Skin epidermis (tissue), 12 donors: ENCODE data around the gene SOX5.
"Not testable (repeated sequence)": the region's sequence is repeated elsewhere in the genome, so short reads cannot be mapped to it uniquely, and the experiment has no call there.

ENCODE experiments used
- H3K27ac ChIP-seq, 21 experiments: fragments of 200-600 bp; sonication (generic) in 11 of 21; one replicate each; pipeline ENCODE4 v1.5.0; 2020; ENCODE audit warnings: mild to moderate bottlenecking in 3 of 21, inconsistent platforms in 2 of 21, moderate library complexity in 2 of 21
- H3K4me3 ChIP-seq, 7 experiments: fragments of 200-600 bp; sonication (generic) in 2 of 7; one replicate each; pipeline ENCODE4 v1.5.0; 2020; ENCODE audit warnings: inconsistent platforms in 2 of 7, mild to moderate bottlenecking in 2 of 7, moderate library complexity in 1 of 7

SOX5 gene

GRCh38 chr12:23528316-23528715 lies 421.2 kb downstream of the SOX5 start:
- Histone ChIP-seq H3K27ac (no peak overlapping the region), H3K4me3 (no peak overlapping the region)

DNA sequence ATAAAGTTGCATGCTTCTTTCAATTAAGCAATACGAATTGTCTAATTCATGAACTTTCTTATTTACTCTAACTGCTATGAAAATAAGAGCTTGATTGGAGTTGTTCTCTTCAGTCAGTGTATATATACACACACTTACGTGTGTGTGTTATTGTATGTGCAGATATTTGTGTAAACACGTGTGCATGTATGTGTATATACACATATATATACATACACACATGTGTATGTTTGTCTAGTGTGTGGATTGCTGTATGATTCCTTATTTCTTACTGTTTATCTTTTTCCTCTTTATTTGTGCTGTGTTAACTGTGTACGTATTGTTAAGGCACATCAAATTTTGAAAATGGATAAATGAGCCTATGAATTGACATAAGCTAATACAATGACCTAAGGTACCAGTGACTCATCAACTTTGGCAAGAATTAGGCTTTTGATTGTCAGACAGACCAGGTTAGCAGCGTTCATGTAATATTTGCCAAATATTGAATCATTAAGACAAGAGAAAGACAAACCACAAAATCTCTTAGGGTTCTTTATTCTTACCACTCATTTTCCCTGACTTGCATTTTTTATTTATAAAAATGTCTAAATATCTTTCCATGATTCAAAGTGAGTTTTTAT lies 423.9 kb downstream of the SOX5 start:
- no peak overlapping the region for H3K4me3 ChIP-seq
- H3K27ac ChIP-seq: no peak overlapping the region

DNA sequence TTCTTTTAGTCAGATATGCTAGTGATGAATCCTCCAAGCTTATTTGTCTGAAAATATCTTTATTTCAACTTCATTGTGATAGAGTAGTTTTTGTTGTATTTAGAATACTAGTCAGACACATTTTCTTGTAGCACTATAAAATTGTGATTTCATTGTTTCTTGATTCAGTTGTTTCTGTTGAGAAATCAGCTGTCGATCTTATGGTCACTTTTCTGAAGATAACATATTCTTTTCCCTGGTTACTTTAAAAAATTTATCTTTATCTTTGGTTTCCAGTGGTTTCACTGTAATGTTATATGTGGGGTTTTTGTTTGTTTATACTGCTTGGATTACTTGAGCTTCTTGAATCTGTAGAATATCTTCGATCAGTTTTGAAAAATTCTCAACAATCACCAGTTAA lies 426.1 kb downstream of the SOX5 start:
- Histone ChIP-seq H3K27ac (no peak overlapping the region), H3K4me3 (no peak overlapping the region)

DNA sequence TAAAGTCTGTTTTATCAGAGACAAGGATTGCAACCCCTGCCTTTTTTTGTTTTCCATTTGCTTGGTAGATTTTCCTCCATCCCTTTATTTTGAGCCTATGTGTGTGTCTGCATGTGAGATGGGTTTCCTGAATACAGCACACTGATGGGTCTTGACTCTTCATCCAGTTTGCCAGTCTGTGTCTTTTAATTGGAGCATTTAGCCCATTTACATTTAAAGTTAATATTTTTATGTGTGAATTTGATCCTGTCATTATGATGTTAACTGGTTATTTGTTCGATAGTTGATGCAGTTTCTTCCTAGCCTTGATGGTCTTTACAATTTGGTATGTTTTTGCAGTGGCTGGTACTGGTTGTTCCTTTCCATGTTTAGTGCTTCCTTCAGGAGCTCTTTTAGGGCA lies 430.0 kb downstream of the SOX5 start:
- H3K4me3 ChIP-seq, H3K27ac ChIP-seq: not testable (repeated sequence)

DNA sequence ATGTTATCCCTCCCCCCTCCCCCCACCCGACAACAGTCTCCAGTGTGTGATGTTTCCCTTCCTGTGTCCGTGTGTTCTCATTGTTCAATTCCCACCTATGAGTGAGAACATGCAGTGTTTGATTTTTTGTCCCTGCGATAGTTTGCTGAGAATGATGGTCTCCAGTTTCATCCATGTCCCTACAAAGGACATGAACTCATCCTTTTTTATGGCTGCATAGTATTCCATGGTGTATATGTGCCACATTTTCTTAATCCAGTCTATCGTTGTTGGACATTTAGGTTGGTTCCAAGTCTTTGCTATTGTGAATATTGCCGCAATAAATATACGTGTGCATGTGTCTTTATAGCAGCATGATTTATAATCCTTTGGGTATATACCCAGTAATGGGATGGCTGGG lies 433.7 kb downstream of the SOX5 start:
- H3K4me3 ChIP-seq, H3K27ac ChIP-seq: not testable (repeated sequence)

- Histone ChIP-seq H3K4me3 (no peak overlapping the region), H3K27ac (no peak overlapping the region)
These were observed 439.0 kb downstream of the SOX5 start for GRCh38 chr12:23510484-23510883.

DNA sequence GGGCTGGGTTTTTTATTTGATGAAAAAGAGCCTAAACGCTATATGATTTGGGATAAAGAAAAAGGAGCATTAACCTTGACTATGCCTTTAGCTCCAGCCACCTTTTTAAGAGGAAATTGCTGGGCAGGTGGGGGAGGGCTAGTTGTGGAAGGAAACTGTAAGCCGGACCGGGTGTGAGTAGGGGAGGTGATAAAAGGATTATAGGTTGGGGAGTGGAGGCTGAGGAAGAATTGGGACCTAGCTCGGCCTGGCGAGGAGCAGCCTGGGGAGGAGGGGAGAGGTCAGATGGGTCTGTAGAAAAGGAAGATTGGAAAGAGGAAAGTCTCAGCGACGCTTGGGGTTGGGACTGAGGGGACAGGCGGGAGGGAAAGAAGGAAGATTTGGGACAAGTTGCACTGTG lies 439.6 kb downstream of the SOX5 start:
- H3K27ac ChIP-seq, H3K4me3 ChIP-seq: not testable (repeated sequence)

DNA sequence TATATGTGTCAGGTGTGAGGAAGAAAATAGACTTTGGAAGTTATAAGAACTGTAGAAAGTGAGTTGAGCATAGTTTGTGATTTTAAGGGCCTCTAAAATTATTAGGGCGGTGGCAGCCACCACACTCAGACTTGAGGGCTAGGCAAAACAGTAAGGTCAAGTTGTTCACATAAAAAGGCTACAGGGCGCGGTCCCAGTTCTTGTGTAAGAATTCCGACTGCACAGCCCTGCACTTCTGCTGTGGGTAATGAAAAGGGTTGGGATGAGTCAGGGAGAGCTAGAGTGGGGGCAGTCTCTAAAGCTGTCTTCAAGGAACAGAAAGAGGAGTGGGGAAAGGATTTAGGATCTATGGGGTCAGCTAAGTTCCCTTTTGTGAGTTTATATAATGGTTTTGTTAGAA lies 441.7 kb downstream of the SOX5 start:
- H3K4me3 ChIP-seq, H3K27ac ChIP-seq: not testable (repeated sequence)

- H3K27ac ChIP-seq, H3K4me3 ChIP-seq: not testable (repeated sequence)
These were observed 443.7 kb downstream of the SOX5 start for GRCh38 chr12:23505736-23506135.

DNA sequence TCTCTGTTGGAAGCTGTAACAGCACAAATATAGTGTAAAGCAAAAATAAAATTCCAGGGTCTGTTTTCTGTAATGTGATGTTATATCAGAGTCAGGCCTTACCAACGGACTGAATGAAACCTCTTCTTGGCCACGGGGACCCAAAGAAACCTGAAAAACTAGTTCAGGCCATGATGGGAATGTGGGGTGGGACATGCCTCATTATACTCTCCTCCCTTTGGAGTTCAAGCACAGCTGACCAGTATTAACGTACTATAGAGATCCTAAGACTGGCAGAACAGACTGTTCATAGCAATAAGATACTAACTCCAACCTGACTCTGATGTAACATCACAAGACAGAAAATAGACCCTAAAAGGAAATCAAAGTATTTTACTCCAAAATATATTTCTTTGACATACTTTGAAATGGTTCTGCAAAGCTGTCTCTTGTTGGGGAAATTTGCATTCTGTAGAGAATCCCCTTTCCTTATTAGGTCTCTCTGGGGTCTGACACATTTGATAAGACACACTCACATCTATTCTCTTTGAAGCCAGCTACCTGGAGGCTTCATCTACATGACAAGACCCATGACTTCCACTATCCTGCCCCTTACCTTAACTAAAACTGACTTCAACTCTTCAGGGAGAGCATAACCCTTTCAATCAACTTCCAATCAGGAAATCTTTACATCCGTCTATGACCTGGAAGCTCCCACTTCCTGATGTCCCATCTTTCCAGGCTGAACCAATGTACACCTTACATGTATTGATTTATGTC lies 444.6 kb downstream of the SOX5 start:
- H3K27ac ChIP-seq: no peak overlapping the region
- no peak overlapping the region for H3K4me3 ChIP-seq

GRCh38 chr12:23504043-23504442 lies 445.4 kb downstream of the SOX5 start:
- no peak overlapping the region for H3K27ac ChIP-seq
- no peak overlapping the region for H3K4me3 ChIP-seq

DNA sequence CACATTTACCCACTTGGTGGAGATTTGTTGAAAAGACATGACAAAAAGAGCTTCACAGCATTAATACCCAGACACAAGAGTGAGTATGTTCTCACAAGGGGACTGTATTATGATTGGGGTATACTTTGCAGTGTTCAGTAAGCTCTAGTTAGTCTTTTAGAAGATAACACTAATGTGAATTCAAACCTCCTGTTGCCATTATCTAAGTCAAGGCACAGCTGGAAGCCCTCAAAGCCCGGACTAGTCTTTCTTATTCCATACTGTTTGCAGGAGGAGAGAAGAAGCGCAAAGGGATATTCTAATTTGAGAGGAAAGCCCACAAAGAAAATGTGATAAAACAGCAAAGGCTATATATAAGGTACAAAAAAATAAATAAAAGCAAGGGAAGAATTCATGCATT lies 445.9 kb downstream of the SOX5 start:
- no peak overlapping the region for H3K4me3 ChIP-seq
- H3K27ac ChIP-seq: no peak overlapping the region

DNA sequence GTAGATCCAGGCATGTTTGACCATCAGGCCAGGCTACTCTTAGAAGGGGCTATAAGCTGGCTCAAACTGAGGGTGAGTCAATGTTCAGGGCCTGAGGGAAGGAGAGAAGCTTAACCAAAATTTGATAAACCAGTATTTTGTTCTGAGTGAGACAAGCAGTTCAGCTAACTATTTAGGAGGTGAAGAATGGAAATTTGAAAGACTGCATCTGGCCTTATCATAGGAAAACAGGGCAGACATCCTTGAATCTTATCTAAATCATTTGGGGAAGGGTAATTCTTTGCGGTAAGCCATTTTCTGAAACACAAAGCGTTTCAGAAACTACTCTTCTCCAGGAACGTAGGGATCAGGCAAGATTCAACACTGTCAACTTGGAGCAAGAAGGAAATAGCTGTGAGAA lies 447.2 kb downstream of the SOX5 start:
- no peak overlapping the region for H3K27ac ChIP-seq
- no peak overlapping the region for H3K4me3 ChIP-seq

DNA sequence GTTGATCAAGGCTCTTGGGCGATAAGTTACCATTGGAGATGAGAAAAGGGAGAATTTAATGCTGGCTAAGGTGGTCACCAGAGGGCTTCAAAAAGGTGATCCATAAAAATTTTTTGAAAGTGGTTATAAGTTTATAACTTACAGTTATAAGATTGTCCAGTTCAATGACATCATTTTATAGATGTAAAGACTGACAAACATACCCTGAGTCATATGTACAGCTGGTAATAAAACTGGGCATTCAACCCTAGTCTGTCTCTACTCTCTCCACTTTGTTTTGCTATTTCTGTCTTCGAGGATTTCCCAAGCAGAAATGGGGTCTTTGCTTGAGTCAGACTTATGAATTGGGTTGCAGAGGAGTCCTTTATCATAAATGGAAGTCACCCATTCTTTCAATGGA lies 454.0 kb downstream of the SOX5 start:
- Histone ChIP-seq H3K4me3 (no peak overlapping the region), H3K27ac (no peak overlapping the region)

DNA sequence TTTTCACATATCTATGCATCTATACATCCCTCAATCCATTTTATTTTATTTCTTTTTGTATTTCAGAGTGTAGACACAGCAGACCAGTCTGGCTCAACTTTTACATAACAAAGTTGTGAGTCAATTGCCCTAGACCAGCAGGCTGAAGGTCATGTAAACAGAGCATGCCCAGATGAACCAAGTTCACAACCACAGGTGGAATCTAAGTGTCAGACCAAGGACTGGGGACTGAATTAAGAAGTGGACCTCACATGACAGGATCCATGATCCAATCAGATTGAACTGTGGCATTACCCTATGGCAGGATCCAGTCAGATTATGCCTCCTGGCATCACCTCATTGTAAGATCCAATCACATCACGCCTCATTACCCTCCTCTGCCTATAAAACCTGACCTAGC lies 455.8 kb downstream of the SOX5 start:
- Histone ChIP-seq H3K4me3 (no peak overlapping the region), H3K27ac (no peak overlapping the region)

GRCh38 chr12:23491029-23491428 lies 458.4 kb downstream of the SOX5 start:
- H3K27ac ChIP-seq, H3K4me3 ChIP-seq: not testable (repeated sequence)

GRCh38 chr12:23488130-23488529 lies 461.3 kb downstream of the SOX5 start:
- no peak overlapping the region for H3K27ac ChIP-seq

DNA sequence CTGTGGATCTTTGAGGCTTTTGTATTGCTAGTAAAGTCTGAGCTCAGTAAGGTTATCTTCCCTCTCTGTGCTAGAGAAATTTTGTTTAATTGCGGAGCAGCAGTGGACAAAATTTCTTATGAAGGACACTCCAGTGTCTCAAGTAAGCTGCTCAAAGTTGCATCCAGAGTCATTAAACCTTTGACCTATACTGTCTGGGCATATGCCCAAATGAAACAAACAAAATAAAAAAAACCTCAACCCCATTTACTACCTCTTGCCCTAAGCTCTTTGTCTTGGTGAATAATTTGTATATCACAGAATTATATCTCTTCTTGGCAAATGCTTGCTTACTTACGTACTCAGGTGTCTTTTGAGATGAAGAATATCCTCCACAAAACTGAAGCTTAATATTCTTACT lies 465.2 kb downstream of the SOX5 start:
- Histone ChIP-seq H3K27ac (no peak overlapping the region), H3K4me3 (no peak overlapping the region)

More at GRCh38 chr12:23488130-23488529, 461.3 kb downstream of the SOX5 start:
- no peak overlapping the region for H3K4me3 ChIP-seq

GRCh38 chr12:23482571-23482970 lies 466.9 kb downstream of the SOX5 start:
- no peak overlapping the region for H3K4me3 ChIP-seq
- no peak overlapping the region for H3K27ac ChIP-seq
